ENCODE measurements around the gene ADSS2.

ADSS2 gene

DNA sequence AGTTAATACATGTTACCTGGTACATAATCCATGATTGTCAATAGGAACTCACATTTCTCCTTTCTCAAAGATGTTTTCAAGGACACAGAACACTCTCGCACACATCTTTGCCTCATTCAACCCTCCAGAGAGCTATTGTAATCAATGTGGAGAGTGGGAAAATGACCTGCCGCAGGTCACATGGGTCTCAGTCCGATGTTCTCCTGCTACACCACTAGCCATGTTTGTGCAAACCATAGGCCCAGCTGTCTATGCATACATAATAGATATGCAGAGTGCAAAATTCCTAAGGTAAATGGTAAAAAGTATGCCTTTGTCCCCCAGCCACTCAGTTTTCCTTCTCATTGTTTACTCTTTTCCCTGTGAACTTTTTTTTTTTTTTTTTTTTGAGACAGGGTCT, 89.2 kb downstream of the ADSS2 start:
- no peak for DNase-seq

DNA sequence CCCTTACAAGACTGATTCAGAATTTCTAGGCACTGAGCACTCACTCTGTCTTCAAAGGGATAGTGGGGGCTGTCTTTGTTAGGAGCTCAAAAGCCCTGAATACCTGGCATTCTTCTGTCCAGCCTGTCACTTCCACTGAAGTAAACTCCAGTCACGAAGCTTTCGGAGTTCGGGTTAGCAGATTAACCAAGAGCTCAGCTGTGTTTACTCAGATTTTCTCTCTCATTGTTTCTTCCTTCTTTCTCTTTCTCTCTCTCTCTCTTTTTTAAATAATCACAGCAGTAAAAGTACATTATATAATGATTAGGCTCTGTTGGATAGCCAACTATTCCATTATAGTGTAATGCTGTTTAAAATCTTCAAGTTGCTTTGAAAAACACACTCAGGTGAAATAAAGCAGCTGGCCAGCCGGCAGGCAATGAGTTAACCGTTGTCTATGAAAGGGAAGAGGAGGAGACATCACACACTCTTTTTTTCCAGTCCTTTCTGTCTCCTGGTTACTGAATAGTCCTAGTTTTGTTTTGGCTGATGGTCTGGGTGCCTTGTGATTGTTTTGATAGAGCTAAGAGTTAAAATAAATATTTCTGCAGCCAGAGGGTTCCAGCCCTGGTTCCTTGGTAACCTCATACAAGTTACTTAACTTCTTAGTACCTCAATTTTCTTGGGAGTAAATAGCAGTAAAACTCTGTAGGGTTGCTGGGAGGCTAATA, 89.8 kb downstream of the ADSS2 start:
- DNase-seq, result no peak
